GM19240 (cell line): ENCODE results near the gene LCOR.

ENCODE experiments used
- DNase-seq: peaks from one replicate; pipeline ENCODE4 v3.0.0; 2011; ENCODE audit warnings: low spot score; ENCODE audit not compliant: insufficient read length

Gene LCOR

DNA sequence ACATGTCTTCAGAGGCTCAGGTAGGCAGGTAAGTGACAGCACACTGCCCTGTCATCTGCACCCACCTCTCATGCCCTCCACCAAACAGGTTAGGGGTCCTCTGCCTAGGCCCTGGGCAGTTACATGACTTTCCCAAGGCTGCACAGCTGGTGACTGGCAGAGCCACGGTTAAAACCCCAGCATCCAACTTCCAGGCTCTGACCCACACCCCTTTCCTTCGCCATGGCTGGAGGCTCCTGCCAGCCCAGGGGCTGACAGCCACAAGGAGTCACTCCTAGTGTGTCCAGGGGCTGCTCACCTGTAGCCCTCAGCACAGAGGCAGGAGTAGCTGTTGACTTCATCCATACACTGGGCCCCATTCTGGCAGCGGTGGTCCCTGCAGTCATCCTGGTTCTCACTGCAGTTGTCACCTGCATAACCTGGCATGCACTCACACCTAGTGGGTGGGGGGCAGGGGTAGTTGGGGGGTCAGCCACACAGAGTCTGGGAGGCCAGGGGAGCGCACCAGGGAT is 178.7 kb downstream of the LCOR start:
- no peak for DNase-seq

DNA sequence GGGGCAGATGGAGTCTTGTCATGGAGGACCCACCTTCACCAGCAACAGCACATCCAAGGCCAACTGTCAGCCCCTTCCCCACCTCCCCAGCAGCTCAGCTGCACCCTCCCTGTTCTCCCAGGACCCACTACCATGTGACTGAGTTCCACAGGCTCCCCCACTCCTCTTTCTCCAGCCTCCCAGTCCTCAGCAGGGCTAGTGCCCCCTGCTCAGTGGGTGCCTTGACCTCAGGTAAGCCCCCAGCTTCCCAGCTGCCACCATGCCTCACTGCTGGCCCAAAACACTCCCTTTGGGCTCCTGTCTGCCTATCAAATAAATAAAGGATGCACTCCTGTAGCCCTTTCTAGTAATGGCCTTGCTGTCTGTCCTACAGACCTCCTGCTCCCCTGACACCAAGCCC is 179.3 kb downstream of the LCOR start:
- no peak for DNase-seq

DNA sequence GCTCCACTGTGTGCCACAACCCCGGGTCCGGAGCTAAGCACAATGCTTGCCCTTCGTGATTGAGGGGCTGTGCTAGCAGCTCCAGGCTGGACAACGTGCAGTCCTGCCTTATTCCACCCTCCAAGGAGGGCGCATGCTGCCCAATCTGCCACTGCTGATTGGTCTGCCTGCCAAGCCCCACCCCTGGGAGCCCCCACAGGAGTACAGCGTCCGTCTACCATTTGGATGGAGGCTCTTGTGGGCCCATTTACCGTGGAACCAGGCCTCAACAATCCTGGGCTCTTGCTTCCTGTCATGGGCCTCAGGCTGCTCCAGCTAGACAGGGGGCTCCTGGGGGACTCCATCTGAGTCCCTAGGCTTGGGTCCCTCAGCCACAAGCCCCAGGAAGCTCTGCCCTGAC is 180.4 kb downstream of the LCOR start:
- no peak for DNase-seq

DNA sequence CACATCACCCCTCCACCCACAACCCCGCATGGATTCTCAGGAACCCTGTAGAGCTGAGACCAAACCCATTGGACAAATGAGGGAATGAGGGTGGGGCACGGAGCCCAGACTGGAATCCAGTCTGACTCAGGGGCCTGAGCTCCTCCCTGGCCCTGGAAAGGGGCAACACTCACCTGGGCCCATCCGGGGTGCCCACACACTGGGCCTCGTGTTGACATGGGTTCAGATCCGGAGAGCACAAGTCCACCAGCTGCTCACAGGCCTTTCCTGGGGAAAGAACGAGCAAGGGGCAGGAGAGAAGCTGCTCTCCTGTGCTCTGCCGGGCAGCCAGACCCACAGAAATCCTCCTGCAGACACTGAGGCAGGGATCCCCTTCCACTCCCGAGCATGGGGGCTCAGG is 181.5 kb downstream of the LCOR start:
- no peak for DNase-seq

DNA sequence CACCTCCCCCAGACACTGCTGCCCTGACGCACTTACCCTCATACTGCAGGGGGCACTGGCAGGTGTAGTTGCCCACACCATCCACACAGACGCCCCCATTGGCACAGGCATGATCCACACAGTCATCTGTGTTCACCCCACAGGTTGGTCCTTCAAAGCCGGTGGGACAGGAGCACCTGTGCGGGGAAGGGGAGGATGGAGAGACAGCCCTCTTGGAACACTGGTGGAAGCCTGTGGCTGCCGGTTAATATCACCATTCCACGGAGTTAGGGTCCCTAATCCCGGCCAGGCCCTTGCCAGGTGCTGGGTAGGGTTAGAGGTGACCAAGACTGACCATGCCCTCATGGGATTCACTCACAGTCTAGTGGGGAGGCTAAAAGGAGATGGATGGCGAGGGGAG is 181.9 kb downstream of the LCOR start:
- DNase-seq = no peak

DNA sequence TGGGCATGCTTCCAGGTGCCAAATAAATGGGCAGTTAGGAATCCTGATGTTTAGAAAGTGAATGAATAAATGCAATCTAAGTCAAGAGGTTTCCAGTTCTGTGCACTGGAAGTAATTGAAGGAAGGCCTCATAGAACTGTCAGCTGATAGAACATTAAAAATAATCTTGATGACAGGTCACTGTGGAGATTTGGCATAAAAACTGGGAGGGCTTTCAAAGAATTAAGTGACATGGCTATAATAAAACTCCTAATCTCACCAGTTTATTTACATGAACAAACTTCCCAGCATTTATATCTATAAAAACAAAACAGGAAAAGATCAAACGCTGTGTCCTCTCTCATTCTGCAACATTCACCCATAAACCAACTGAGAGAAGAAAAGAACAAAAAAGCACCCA is 183.1 kb downstream of the LCOR start:
- DNase-seq = no peak

DNA sequence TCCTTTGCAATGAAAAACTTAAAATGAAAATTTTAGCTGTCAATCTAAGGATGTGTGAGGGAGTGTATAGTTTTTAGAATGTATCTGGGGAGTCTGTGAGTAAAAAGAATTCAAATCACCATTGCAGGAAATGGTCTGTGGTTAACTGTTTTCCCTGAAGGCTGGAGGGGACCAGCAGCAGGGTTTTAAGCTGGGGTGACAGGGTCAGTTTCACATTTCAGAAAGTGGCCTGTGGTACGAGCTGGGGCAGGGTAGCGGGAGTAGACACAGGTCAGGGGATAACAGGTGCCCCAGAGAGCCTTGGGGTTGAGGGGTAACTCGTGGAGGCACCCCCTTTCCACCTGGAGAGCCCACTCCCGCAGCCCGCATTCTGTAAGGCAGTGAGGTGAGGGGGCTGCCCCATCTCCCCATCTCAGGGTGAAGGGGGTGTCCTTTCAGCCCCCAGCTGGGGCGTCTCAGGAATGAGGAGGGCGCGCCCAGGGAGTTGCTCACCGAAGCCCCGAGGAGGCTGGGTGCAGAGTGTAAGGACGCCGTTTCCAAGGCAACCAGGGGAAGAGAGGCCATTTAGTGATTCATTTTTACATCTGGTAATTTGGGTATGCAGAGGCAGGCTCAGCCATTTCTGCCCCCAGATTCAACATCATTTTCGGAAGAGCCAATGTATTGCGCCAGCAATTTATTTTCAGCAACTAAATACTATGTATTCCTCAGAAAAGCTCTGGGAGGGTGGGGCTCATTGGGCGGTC is 184.8 kb downstream of the LCOR start:
- peak; percentile 76 for DNase-seq

DNA sequence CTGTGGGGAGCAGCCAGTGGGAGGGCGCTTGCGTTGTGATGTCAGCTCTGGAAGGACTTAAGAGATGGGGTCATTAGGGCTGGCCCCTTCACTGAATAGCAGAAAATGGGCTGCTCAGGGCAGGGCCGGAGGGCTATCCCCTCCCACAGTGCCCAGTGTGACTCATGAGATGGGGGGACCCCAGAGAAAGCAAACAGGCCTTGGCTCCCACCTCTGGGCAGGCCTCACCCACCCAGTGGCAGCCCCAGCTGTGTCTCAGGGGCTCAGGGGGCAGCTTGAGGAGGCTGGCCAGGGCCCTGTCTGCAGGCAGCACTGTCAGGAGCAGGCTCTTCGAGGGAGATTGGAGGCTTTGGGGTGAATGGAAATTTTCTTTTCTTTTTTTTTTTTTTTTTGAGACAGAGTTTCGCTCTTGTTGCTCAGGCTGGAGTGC is 185.4 kb downstream of the LCOR start:
- DNase-seq = no peak

DNA sequence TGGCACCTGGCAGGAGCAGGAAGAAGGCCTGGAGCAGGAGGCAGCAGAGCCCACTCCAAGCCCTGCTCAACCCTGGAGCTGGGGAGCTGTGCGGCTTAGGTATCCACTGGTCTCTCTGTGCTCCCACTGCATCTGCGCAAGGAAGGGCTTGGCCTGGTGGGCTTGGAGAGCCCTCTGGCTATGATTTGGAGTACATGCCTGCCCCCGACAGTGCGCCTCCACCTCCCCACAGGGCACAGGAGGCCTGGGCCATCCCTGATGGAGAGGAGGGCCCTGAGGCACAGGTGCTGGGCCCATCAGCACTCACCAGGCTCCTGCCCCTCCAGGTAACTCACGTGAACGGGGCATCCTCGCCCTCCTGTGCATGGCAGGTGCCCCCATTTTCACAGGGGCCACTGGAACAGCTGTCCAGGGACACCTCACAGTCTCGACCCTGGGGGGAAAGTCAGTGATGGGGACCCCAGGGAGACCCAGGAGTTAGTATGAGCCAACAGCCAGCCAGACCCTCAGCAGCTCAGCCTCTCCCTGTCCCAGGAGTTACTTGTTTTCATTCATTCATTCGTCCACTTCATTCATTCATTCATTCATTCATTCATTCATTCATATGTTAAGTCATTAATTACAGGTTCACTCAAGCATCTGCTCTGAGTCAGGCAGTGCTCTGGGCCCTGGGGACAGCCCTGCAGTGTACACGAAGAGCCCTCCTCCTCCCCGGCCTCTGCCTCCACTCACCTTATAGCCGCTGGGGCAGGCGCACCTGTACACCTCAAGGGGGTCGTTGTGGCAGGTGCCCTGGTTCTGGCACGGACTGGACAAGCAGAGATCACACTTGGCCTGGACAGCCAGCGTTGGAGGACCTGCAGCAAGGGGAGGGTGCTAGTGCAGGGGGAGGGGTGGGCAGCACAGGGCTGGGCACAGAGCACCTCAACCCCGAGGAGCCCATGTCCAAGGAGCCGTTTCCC is 186.4 kb downstream of the LCOR start:
- DNase-seq = no peak

DNA sequence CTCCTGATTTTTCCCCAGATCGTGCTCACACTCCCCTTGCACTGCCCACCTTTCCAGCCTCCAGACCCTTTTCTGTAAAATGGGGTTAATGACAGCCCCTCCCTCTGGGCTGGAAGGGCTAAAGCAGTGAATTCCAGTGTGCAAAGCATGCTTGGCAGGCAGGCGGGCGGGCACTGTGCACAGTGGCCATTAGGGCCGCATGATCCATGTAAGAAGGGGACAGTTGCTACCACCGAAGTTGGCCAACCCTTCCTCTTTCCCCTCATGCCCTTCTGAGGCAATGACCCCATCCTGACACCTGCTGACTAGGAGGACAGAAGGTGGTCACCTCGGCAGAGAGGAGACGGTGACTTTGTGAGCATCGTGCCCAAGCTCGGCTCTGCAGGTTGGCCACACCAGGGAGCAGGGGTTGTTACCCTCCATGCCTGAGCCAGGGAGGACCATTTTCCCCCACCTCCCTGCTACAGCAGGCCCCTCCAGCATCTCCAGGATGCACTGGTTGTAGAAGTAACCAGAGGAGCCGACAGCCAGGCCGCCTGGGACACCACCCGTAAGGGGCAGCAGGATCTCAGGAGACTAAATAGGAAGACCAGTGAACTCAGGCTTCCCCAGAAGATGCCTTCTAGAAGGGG is 187.2 kb downstream of the LCOR start:
- DNase-seq = no peak

DNA sequence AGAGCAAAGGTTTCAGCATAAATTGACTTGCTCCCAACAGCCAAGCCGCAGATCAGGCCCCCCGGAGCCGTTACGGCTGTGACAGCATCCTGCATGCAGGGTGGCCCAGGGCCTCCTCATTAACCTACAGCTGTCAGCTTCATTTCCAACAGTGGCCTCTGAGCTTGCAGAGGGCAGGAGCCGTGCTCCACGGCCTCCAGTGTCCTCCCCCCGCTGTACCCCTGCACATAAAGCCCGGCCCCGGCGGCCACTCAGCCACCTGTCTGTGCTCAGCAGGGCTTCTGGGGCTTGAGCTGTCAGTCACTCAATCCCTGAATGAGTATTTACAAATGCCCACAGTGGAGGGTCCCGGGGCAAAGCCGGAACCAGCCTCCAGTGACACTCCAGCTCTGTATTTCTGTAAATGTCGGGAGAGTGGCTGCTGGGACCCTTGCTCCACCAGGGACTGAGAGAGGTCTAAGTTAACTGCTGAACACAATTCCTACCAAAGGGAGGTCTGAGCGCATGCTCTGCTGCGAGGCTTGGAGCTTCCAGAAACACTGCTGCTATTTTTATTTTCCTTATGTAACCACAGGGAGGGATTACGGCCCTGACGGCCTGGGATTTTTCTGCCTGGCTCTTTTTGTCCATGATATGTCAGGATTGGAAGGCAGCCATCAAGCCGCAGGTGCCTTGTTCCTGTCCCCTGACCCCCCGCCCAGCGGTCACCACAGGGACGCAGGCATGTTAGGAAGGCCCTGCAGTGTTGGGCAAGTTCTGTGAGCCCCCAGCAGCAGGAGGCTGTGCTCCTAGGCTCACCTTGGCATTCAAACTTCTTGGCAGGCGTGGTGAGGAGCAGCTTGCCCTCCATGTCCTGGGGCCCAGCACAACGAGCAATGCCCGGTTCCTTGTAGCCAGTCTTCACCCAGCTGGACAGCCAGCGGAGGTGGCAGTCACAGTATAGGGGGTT is 188.6 kb downstream of the LCOR start:
- no peak for DNase-seq

DNA sequence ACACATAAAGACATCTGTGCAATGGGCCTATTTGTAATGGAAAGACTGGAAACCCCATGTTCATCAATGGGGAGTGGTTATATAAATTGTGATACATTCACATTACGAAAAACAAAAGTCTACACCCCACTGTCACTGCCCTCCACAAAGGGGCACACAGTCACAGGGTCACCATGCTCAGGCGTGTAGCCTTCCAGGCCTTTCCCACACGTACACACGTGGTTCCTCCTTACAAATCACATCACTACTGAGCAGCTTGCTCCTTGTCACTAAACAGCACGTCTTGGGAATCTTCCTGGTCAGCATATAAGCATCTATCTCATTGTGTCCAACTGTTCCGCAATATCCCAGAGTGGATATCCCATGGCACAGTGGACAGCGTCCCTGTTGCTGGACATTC is 190.5 kb downstream of the LCOR start:
- DNase-seq = no peak

DNA sequence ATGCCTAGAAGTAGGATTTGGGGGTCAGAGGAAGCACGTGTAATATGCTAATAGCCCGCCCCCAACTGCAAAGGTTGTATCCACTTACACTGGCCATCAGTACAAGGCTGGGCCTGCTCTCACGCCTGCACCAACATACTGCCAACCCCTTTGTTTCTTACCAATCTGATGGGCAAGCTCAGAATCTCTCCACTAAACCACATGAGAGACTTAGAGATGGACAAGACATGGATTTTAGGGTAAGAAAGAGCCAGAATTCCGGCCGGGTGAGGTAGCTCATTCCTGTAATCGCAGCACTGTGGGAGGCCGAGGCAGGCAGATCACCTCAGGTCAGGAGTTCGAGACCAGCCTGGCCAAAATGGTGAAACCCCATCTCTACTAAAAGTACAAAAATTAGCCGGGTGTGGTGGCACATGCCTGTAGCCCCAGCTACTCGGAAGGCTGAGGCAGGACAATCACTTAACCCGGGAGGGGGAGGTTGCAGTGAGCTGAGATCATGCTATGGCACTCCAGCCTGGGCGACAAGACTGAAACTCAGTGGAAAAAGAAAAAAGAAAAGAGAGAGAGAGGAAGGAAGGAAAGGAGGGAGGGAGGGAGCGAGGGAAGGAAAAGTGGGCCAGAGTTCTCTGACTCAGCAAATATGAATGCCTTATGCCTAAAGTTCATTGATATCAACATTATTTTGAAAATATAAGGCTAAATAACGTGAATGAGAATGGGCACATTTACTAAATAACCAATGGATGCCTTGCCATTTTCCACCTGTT is 191.5 kb downstream of the LCOR start:
- no peak for DNase-seq

DNA sequence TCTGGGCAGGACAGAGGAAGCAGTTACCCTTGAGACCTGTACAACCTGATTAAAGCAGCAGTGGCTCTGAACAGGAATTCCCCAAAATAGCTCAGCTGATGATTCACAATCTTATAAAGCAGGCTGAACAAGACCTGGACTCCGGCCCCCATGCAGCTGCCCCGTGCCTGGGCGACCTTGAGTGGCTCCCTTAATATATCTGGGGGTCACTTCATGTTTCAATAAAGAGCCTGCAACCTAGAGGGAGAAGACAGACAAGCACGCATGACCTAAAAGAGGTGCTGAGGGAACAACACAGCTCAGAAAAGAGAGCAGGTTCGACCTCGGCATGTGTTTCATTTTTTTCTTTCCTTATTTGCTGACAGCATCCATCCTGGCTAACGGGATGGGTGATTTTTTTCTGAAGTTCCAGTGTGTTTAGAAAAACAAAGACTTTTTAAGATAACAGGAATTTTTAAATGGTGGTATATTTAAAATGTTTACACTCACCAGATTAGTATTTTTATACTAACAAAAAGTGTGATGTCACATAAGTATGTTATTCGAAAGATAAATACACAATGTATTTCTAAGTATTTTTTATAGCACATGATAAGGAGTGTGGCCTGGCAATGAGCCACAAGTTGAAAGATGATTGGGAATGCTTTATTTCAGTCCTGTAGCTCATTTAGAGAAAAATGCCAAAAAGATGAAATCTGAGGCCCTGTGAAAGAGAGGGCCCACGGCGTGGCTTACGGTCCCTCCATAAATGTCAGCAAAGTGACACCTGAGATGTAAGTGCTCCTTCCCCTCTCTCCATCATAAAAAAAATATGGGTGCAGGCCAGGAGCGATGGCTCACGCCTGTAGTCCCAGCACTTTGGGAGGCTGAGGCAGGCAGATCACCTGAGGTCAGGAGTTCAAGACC is 192.3 kb downstream of the LCOR start:
- peak; percentile 25 for DNase-seq

DNA sequence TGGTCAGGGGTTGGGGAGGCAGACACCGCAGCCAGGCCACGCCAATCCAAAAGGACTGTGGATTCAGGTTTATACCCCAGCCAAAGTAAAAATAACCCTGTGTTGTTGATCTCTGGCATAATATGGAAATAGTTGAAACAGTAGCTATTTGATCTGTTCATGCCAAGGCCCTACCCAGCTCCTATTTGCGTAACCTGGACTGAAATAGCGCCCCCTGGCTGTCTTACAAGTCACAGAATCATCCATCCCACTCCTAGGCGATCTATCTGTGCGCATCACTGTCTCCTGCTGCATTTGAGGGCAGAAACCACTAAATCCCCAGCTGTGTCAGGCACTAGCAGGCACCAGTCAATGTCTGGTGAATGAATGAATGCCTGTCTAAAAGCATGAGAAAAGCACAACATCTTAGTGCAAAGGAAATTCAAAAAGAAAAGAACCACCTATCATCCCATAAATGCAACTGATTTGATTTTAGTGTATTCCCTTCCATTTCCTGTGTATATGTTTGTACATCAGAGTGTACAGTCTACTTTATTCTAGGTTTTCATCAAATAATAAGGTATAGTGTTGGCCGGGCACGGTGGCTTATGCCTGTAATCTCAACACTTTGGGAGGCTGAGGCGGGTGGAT is 193.6 kb downstream of the LCOR start:
- DNase-seq = peak; percentile 61

DNA sequence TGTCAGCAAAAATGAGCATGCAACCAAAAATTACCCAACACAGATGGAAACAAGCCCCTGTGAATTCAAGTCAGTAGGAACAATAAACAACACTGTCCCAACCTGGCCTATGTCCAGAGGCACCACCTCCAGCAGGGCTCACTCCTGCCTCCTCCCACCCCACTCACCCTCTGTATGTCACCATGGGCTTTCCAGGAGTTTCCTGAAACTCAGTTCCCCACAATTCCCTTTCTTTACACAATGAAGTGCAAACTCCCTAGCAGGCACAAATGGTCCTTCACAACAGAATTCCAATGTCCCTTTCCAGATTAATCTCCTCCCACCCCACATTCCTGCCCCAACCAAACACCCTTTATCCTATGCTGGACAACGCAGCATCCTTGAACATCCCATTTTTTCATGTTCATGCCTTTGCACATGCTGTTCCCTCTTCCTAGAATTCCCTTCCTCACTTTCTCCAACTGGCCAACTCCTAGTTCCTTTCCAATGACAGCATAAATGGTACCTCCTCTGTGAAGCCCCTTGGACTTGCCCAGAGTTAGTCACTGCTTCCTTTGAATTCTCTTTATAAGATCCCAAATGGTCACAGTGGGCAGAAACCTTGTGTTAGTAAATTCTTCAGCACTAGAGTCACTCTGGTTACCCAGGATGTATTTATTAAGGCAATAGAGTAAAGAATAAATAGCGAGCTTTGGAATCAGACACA is 196.2 kb downstream of the LCOR start:
- DNase-seq = no peak

DNA sequence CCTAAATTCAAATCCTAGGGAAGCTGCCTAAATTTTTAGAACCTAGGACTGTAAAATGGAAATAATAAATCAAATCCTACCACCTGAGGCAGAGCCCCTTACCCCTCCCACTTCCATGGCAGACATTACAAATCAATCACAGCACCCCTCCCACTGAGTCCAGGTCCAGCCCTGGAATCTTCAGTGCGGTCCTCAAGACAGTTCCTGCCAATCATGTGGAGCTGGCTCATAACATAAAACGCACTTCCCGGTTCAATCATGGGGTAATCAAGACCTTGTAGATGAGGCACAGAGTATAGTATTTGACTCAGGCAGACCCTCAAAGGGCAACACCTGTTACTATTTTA is 196.7 kb downstream of the LCOR start:
- DNase-seq = no peak

DNA sequence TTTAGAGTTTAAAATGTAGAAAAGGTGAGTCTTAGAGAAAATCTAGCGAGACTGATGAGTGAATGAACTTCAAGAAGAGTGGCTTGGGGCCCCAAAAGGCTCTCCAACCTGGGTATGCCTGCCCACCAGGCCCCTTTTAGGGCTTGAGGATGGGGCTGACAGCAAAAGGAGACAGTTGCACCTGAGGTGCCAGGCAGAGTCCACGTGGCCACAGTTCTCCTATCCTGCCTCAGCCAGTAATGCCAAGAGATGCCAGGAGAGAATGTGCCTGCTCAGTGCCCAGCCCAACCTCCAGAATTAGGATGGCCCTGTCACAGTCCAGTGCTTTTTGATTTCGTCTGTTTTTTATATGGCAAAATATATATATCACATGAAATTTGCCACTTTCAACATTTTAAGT is 197.2 kb downstream of the LCOR start:
- DNase-seq = no peak
